H1 (cell line): ENCODE data around the gene FRRS1L. TPM values are rescaled to one million over a fixed set of nuclear protein-coding genes. Genes with fewer than 3 reads are reported as not detected.

ENCODE experiments used
- BCL11A ChIP-seq, 2 experiments: IDR thresholded peaks; one replicate each; pipeline ENCODE4 v1.6.1; 2011; ENCODE audit warnings: low read depth in 2 of 2, low read length in 2 of 2, mild to moderate bottlenecking in 2 of 2
- CBX8 ChIP-seq: fragments of 300-800, 300-1000 bp; sonication (generic); IDR thresholded peaks from 2 replicates; pipeline ENCODE4 v1.7.1; 2016; ENCODE audit warnings: low read depth, low read length, borderline replicate concordance
- GABPA ChIP-seq: IDR thresholded peaks from 2 replicates; pipeline ENCODE4 v1.6.1; 2011; ENCODE audit warnings: mild to moderate bottlenecking, low read length, moderate library complexity, borderline replicate concordance; ENCODE audit not compliant: insufficient read depth
- HDAC6 ChIP-seq: IDR thresholded peaks from one replicate; pipeline ENCODE4 v1.7.1; 2012; ENCODE audit warnings: low read depth, mild to moderate bottlenecking, inconsistent platforms, low read length, moderate library complexity
- MAFK ChIP-seq: IDR thresholded peaks from 2 replicates; pipeline ENCODE4 v1.6.1; 2012; ENCODE audit warnings: low read depth, mild to moderate bottlenecking, improper control_type of control experiment, low read length
- RNF2 ChIP-seq: fragments of 200-900, 300-1000 bp; sonication (generic); IDR thresholded peaks from 2 replicates; pipeline ENCODE4 v1.7.1; 2016; ENCODE audit warnings: borderline replicate concordance, low read depth, mild to moderate bottlenecking, antibody characterized with exemption, low read length; ENCODE audit not compliant: poor library complexity, severe bottlenecking; ENCODE audit errors: missing control alignments
- SRF ChIP-seq: IDR thresholded peaks from 2 replicates; pipeline ENCODE4 v1.6.1; 2011; ENCODE audit warnings: mild to moderate bottlenecking, low read depth, low read length, moderate library complexity
- polyA plus RNA-seq, 7 experiments: library from polyadenylated mRNA; depleted of rRNA in 3 of 7; stranded (reverse) in 5 of 7; unstranded in 2 of 7; fragments of >200 nt in 5 of 7; fragments of 200-250 nt in 2 of 7; gene quantifications; 1 replicate in 5 of 7; 2 replicates in 1 of 7; 4 replicates in 1 of 7; pipeline versions ENCODE4 v1.2.1 to v1.2.3, GENCODE V29; 2011 to 2013; ENCODE audit warnings: missing spikeins in 2 of 7, mixed read lengths in 2 of 7
- total RNA-seq: library from RNA; stranded (reverse); fragmentation: NEBNext Ultra II Directional; extraction: Animal tissue kit (Norgen Biotek cat#: 25700); gene quantifications from 2 replicates; pipeline ENCODE4 v1.2.1, GENCODE V29; 2021
- TF ChIP-seq, protein P1 (sequence below): IDR thresholded peaks from 2 replicates; pipeline ENCODE4 v1.6.1; 2012; ENCODE audit warnings: low read length, inconsistent platforms

The FRRS1L gene
- total and polyA plus RNA-seq, 2 of the 8 experiments (the other 6 are each of a cell fraction or from before 2014, with no cell fraction given): 1.0 to 2.2 TPM

DNA sequence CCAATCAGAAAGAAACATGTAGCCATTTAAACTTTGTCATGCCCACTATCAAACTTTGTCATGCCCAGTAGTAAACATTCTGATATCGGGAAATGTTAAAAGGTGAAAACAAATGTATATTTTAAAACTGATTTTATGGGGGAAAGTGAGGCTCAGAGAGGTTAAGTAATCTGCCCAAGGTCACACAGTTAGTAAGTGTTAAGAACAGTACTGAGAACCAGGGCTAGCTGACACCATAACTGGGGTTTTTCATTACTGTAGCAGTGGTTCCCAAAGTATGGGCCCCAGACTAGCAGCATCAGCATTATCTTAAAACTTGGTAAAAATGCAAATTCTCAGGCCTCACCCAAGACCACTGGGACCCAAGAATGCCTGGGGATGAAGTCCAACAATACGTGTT lies 9.9 kb upstream of the FRRS1L start (continued):
- TF ChIP-seq, protein P1, sequence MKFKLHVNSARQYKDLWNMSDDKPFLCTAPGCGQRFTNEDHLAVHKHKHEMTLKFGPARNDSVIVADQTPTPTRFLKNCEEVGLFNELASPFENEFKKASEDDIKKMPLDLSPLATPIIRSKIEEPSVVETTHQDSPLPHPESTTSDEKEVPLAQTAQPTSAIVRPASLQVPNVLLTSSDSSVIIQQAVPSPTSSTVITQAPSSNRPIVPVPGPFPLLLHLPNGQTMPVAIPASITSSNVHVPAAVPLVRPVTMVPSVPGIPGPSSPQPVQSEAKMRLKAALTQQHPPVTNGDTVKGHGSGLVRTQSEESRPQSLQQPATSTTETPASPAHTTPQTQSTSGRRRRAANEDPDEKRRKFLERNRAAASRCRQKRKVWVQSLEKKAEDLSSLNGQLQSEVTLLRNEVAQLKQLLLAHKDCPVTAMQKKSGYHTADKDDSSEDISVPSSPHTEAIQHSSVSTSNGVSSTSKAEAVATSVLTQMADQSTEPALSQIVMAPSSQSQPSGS: no peak
- TF ChIP-seq RNF2 (no peak), BCL11A (IDR thresholded peaks at IDR 0.05; ENCODE audit: low read depth in 2 of 2, low read length in 2 of 2) (no peak), GABPA (no peak), SRF (no peak), MAFK (no peak), CBX8 (no peak), HDAC6 (no peak)
